ENCODE measurements around the gene LRCH2. TPM values are rescaled to one million over a fixed set of nuclear protein-coding genes. Genes with fewer than 3 reads are reported as not detected.

The LRCH2 gene
- total RNA-seq, 1 experiment from 2014 or later = 15.8 TPM

- DNase-seq (ENCODE audit: low read depth) = peak; percentile 22
These were observed 166.1 kb downstream of the LRCH2 start for GRCh38 chrX:115067812-115068211.

GRCh38 chrX:115065304-115065703, 168.6 kb downstream of the LRCH2 start:
- DNase-seq (ENCODE audit: low read depth) = no peak

Other genes with a start within 250 kb of the LRCH2 start
- 143 and 152 TPM in 2 replicates for gene IL13RA2, start 216.5 kb downstream of the LRCH2 start, total RNA-seq (2014; rRNA removed; shearing (Covaris generic))
- gene RBMXL3, start 44.7 kb downstream of the LRCH2 start, total RNA-seq (2014; rRNA removed; shearing (Covaris generic)) = not detected in 2 replicates
- not detected in 2 replicates for gene LUZP4, start 55.6 kb upstream of the LRCH2 start, total RNA-seq (2014; rRNA removed; shearing (Covaris generic))

Data from M059J (cell line).